Neural crest cell (in vitro differentiated cells): ENCODE results near the gene ARHGDIG. TPM values are rescaled to one million over a fixed set of nuclear protein-coding genes. Genes with fewer than 3 reads are reported as not detected.
A peak's percentile ranks its signal among the peaks of the same experiment; 100 is the strongest.

ENCODE experiments used
- DNase-seq: peaks from one replicate; pipeline ENCODE4 v3.0.0; 2021; ENCODE audit warnings: low read depth, mixed read lengths, low spot score
- H3K27ac Mint-ChIP-seq: one replicate; pipeline ENCODE4 v1.8.0; 2021; ENCODE audit warnings: mild to moderate bottlenecking, mixed read lengths; ENCODE audit not compliant: unreplicated experiment
- H3K27me3 Mint-ChIP-seq: 2 replicates; pipeline ENCODE4 v1.8.0; 2021; ENCODE audit warnings: low read depth, mild to moderate bottlenecking, mixed read lengths
- H3K36me3 Mint-ChIP-seq: 2 replicates; pipeline ENCODE4 v1.8.0; 2021; ENCODE audit warnings: low read depth, mild to moderate bottlenecking, mixed read lengths
- H3K4me1 Mint-ChIP-seq: 2 replicates; pipeline ENCODE4 v1.8.0; 2021; ENCODE audit warnings: mixed read lengths
- H3K4me3 Mint-ChIP-seq: one replicate; pipeline ENCODE4 v1.8.0; 2021; ENCODE audit warnings: mild to moderate bottlenecking, mixed read lengths
- H3K9me3 Mint-ChIP-seq: 2 replicates; pipeline ENCODE4 v1.8.0; 2021; ENCODE audit warnings: mixed read lengths
- CTCF ChIP-seq: fragments of 200-600 bp; sonication (generic); conservative IDR thresholded peaks from 2 replicates; pipeline ENCODE4 v1.5.0; 2021; ENCODE audit warnings: antibody characterized with exemption, mild to moderate bottlenecking
- long read RNA-seq: library from polyadenylated mRNA; unstranded; transcript quantifications from one replicate; pipeline ENCODE4 v2.0.0, GENCODE V29; 2020
- total RNA-seq: library from RNA; stranded (reverse); gene quantifications from 2 replicates; pipeline ENCODE4 v1.2.1, GENCODE V29; 2021

The ARHGDIG gene
- total RNA-seq = 2.0 and 3.0 TPM in 2 replicates
- long read RNA-seq = 0 reads

- Mint-ChIP-seq H3K4me3 (peak within 1 kb of the TSS; percentile 69), H3K9me3 (no peaks in the 10 kb centered on the region), H3K4me1 (no peaks in the 10 kb centered on the region), H3K36me3 (no peaks in the 10 kb centered on the region), H3K27me3 (peaks cover 47% of the 10 kb centered on the region), H3K27ac (no peak within 1 kb of the TSS)
- DNase-seq = no peak
- no peak for TF ChIP-seq CTCF
These were observed at the start of gene ARHGDIG for GRCh38 chr16:280552-280951. Gene ARHGDIG, plus strand, starts transcription at chr16:280591. Its CDS starts 90 bp downstream, at chr16:280681.

- Mint-ChIP-seq H3K27ac (no peak overlapping the region), H3K9me3 (no peaks in the 10 kb centered on the region)
These were observed 49.4 kb upstream of the ARHGDIG start for GRCh38 chr16:230949-231348.

GRCh38 chr16:234468-235305 lies 45.7 kb upstream of the ARHGDIG start, which contains the start of gene FAM234A:
Gene FAM234A, plus strand, starts transcription at chr16:234821. Its CDS starts 19,593 bp downstream, at chr16:254414.
- Mint-ChIP-seq H3K27me3 (no peaks in the 10 kb centered on the region), H3K27ac (peak within 1 kb of the TSS; percentile 99), H3K9me3 (no peaks in the 10 kb centered on the region), H3K4me1 (peaks cover 23% of the 10 kb centered on the region), H3K36me3 (no peaks in the 10 kb centered on the region), H3K4me3 (peak within 1 kb of the TSS; percentile 96)
- TF ChIP-seq CTCF = peak; percentile 57
- peak; percentile 90 for DNase-seq

More at GRCh38 chr16:230949-231348, 49.4 kb upstream of the ARHGDIG start:
- DNase-seq = no peak
- peak overlapping the region; percentile 85 for H3K4me3 Mint-ChIP-seq
- peaks cover 5% of the 10 kb centered on the region for H3K36me3 Mint-ChIP-seq
- TF ChIP-seq CTCF = no peak
- no peaks in the 10 kb centered on the region for H3K27me3 Mint-ChIP-seq
- H3K4me1 Mint-ChIP-seq = peaks cover 43% of the 10 kb centered on the region

GRCh38 chr16:239948-240277 lies 40.5 kb upstream of the ARHGDIG start:
- DNase-seq = no peak
- no peaks in the 10 kb centered on the region for H3K36me3 Mint-ChIP-seq
- H3K27ac Mint-ChIP-seq = no peak overlapping the region
- no peak for TF ChIP-seq CTCF
- peak overlapping the region; percentile 74 for H3K4me3 Mint-ChIP-seq
- H3K4me1 Mint-ChIP-seq = peaks cover 20% of the 10 kb centered on the region
- no peaks in the 10 kb centered on the region for H3K9me3 Mint-ChIP-seq
- no peaks in the 10 kb centered on the region for H3K27me3 Mint-ChIP-seq

GRCh38 chr16:240559-240958 lies 39.8 kb upstream of the ARHGDIG start:
- Mint-ChIP-seq H3K36me3 (no peaks in the 10 kb centered on the region), H3K9me3 (no peaks in the 10 kb centered on the region), H3K4me1 (peaks cover 13% of the 10 kb centered on the region), H3K4me3 (no peak overlapping the region), H3K27ac (no peak overlapping the region), H3K27me3 (no peaks in the 10 kb centered on the region)
- DNase-seq = no peak
- no peak for TF ChIP-seq CTCF
